Hepatocyte (in vitro differentiated cells): ENCODE data around the gene STK40.

Experiments used
- CTCF ChIP-seq: fragments of 200-600 bp; sonication (generic); IDR thresholded peaks from 2 replicates; pipeline ENCODE4 v1.5.1; 2016; ENCODE audit warnings: antibody characterized with exemption, mild to moderate bottlenecking; ENCODE audit not compliant: poor library complexity
- EZH2 ChIP-seq: fragments of 200-600 bp; sonication (generic); IDR thresholded peaks from 2 replicates; pipeline ENCODE4 v1.6.1; 2016; ENCODE audit warnings: antibody characterized with exemption, mild to moderate bottlenecking, borderline replicate concordance
- EZH2phosphoT487 ChIP-seq: fragments of 200-600 bp; sonication (generic); IDR thresholded peaks from one replicate; pipeline ENCODE4 v1.6.1; 2018; ENCODE audit warnings: antibody characterized with exemption, mild to moderate bottlenecking, low read depth, moderate library complexity; ENCODE audit not compliant: unreplicated experiment, severe bottlenecking

- TF ChIP-seq CTCF: no peak
- no peak for TF ChIP-seq EZH2
- TF ChIP-seq EZH2phosphoT487: no peak
Measured at GRCh38 chr1:36406440-36406839, 20.7 kb upstream of the STK40 start.
